Testis (tissue), 2 donors: ENCODE data around the gene BMP10.

ENCODE experiments used
- POLR2A ChIP-seq: fragments of 450-650 bp; IDR thresholded peaks from one replicate; pipeline ENCODE4 v1.6.1; 2017; ENCODE audit warnings: antibody characterized with exemption, mild to moderate bottlenecking, moderate library complexity
- TF ChIP-seq, protein P1 (sequence below), 3 experiments: fragments of 450-650 bp in 2 of 3; fragments of 200-600 bp in 1 of 3; sonication (generic) in 1 of 3; IDR thresholded peaks; one replicate each; pipeline ENCODE4 v1.5.1; 2016 to 2019; ENCODE audit warnings: antibody characterized with exemption in 3 of 3, mild to moderate bottlenecking in 2 of 3, moderate library complexity in 1 of 3

GRCh38 chr2:68849579-68850030, 21.6 kb downstream of the BMP10 start:
- TF ChIP-seq, protein P1, sequence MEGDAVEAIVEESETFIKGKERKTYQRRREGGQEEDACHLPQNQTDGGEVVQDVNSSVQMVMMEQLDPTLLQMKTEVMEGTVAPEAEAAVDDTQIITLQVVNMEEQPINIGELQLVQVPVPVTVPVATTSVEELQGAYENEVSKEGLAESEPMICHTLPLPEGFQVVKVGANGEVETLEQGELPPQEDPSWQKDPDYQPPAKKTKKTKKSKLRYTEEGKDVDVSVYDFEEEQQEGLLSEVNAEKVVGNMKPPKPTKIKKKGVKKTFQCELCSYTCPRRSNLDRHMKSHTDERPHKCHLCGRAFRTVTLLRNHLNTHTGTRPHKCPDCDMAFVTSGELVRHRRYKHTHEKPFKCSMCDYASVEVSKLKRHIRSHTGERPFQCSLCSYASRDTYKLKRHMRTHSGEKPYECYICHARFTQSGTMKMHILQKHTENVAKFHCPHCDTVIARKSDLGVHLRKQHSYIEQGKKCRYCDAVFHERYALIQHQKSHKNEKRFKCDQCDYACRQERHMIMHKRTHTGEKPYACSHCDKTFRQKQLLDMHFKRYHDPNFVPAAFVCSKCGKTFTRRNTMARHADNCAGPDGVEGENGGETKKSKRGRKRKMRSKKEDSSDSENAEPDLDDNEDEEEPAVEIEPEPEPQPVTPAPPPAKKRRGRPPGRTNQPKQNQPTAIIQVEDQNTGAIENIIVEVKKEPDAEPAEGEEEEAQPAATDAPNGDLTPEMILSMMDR (IDR thresholded peaks at IDR 0.05): no peak
- no peak for TF ChIP-seq POLR2A
